CD4-positive, alpha-beta T cell treated with Interleukin-4 for 4 hours (primary cell): ENCODE measurements around the gene ZNF48.

Experiments
- DNase-seq: peaks from one replicate; pipeline ENCODE4 v3.0.0-alpha.2; 2020

ZNF48 gene

DNA sequence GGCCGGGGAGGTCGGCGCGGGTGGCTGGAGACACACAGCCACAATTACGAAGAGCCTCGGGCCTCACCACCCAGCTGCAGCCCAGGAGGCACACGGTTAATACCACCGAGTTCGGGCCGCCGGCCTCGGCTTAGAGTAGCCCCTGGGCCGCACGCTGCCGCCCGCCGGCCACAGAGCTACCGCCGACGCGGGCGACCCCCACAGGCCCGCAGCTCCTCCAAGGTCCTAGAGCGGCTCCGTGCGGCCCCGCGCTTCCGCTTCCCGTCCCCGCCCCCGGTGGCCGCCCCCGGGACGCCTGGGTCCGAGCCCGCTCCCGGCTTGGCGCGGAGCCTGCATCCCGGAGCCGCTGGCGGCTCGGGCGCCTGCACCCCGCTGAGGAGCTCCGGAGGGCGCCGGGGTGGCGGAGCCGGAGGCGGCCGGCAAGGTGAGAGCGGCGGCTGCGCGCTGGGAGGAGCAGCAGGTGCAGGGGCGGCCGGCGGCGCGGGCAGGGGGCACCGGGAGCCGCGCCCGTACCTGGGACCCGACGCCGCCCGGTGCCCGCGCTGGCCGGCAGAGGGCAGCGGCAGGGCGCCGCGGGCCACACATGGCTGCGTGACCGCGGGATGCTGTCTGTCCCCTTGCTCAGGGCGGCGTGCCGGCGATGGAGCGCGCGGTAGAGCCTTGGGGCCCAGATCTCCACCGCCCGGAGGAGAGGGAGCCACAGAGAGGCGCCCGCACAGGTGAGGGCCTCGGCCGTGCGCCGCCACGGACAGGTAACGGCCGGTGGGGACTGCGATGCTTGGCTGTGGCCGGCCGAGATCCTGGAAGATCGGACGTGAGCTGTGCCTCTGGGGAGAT is at the start of gene ZNF48:
TSS of gene ZNF48 (plus strand) at position 266 of the 837 bp plus-strand sequence. CDS start at position 641, 375 bp downstream.
- peak; percentile 64 for DNase-seq

DNA sequence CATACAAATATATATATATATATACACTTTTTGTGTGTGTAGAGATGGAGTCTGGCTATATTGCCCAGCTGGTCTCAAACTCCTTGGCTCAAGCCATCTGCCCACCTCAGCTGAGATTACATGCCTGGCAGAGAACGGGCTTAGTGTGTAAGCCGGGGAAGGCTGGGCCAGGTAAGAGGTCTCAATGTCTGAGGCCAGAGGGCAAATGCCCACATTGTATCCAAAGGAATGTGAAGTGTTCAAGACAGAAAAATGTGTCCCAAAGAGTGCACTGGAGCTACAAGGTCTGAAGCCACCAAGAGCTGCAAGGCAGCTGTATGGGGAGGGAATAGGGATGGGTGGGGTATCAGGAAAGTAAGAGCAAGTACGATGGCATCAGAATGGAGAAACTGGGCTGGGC is 48.9 kb upstream of the ZNF48 start:
- DNase-seq = no peak

DNA sequence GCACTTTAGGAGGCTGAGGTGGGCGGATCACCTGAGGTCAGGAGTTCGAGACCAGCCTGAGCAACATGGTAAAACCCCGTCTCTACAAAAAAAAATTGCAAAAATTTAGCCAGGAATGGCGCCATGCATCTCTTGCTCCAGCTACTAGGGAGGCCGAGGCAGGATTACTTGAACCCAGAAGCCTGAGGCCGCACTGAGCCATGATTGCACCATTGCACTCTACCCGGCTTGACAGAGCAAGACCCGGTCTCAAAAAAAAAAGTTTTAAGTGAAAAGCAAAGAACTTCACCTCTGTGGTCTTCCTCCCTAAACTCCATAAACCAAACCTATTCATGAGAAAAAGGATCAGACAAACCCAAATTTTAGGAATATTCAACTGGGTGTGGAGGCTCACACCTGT is 47.1 kb upstream of the ZNF48 start:
- DNase-seq = no peak

GRCh38 chr16:30348929-30349328 is 46.3 kb upstream of the ZNF48 start:
- DNase-seq = no peak

GRCh38 chr16:30349675-30350074 is 45.5 kb upstream of the ZNF48 start:
- no peak for DNase-seq

GRCh38 chr16:30350134-30350871 is 44.9 kb upstream of the ZNF48 start:
- peak; percentile 62 for DNase-seq

- no peak for DNase-seq
These were observed 44.2 kb upstream of the ZNF48 start for GRCh38 chr16:30351001-30351441.

- no peak for DNase-seq
These were observed 43.4 kb upstream of the ZNF48 start for GRCh38 chr16:30351586-30352419.

DNA sequence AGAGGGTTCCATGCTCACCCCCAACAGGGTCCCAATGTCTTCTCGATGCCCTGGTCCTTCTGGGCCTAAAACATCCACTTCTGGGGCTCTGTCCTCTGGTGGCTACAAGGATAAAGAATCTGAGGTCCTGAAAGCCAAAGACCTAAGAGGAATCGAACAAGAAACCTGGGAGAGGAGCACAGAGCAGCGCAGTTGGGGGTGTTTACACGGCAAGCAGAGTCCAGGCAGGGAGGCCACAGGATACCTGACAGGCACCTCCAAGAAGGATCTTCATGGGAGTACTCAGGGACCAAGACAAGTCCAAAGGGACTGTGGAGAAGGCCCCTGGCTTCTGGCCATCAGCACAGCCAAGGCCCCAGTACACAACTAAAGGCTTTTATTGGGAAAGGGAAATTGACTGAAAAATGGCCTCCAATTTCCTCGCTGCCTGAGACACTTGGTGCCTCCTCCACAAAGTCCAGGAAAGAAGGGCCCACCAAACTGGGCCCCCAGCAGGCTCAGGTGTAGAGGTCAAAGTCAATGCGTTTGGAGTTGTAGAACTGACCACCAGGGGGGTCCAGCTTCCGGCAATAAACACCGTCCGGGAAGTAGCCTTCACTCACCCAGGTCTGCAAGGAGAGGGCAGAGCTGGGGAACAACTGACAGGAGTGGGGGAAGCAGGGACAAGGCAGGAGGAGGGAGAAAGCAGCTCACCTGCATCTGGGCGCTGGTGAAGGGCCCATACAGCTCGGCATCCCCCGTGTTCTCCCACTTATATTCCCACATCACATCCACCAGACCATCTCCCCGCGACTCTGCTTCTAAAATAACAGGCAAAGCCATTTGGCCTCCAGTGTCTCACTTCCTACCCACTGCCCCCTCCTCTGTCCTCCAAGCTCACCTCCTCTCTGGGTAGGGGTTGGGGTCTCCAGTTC is 42.5 kb upstream of the ZNF48 start:
- DNase-seq = no peak

DNA sequence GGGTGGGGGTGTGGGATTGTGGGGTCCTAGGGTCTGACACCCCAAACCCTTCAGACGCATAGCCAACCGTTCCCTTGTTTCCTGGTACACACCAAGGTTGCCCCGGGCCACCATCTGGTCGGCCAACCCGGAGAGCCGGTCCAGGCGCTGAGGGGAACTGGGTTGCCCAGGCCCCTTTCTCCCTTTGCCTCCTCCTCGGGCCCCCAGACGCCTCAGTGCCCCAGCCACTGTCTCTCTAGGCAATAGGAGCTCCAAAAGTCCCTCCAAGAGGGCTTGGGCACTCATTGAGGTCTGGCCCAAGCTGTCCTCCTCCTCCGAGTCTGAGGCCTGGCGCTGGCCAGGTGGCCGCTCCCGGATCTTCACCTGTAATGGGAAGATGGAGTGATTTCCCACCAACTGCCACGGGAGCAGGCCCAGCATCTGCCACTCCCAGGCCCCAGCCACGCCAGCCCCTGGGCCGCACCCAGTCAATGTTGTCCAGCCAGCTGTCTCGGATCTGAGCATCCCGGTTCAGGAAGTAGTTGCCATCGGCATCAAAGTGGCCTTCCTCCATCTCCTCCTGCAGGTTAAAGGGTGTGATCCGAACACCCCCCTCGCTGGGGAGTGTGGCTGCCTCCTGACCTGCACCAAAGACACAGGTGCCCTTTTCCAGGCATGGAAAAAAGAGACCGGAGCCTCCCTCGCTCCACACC is 41.6 kb upstream of the ZNF48 start:
- DNase-seq = no peak

DNA sequence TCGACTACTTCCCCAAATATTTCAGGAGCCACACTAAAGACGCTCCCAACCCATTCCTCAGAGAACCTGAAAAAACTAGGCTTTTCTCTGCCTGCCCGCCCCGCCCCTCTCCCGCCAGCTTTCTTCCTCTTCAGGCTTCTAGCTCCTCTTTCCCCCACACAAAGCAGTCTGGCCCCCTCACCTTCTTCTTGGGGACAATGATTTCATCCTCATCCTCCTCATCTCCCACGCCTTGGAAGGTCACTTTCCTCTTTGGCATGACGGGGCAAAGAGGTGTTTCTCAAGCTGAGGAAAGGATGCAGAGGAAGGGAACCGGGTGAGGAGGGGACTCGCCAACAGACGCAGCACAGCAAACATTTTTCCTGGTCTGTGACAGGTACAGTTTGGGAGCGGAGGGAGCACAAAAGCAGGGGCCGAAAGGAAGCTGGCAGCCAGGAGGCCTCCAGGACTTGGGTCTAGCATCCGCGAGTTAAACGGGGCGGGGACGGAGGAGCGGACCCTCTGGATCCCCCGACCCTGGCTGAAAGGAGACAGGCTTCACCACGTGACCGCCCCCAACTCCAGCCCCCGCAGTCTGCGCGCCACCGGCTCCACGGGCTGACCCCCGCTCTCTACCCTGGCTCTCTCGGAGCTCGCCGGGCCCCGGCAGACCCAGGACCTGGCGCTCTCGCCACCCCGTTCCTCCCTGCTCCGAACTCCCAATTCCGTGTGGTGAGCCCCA is 40.6 kb upstream of the ZNF48 start:
- DNase-seq = no peak

- peak; percentile 91 for DNase-seq
These were observed 39.9 kb upstream of the ZNF48 start, which contains the start of gene CD2BP2 for GRCh38 chr16:30355144-30355953. TSS of gene CD2BP2 (minus strand) at chr16:30355308. CDS start at chr16:30354681, 627 bp downstream.

DNA sequence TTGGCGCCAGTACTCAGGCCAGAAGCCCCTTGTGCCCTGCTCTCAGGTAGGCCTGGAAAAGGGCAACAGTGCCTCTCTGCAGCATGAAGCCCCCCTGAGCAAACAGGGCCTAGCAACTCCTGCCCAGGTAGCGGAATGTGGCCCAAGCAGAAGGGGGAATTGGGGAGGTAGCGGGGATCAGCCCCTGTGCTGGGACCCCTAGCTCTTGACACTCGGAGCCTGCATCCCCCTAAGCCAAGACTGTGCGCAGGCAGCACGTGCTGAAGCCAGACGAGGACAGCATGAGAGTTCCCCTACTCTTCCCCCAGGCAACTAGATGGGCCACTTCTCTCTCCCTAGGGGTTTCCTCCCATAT is 39.3 kb upstream of the ZNF48 start:
- no peak for DNase-seq

DNA sequence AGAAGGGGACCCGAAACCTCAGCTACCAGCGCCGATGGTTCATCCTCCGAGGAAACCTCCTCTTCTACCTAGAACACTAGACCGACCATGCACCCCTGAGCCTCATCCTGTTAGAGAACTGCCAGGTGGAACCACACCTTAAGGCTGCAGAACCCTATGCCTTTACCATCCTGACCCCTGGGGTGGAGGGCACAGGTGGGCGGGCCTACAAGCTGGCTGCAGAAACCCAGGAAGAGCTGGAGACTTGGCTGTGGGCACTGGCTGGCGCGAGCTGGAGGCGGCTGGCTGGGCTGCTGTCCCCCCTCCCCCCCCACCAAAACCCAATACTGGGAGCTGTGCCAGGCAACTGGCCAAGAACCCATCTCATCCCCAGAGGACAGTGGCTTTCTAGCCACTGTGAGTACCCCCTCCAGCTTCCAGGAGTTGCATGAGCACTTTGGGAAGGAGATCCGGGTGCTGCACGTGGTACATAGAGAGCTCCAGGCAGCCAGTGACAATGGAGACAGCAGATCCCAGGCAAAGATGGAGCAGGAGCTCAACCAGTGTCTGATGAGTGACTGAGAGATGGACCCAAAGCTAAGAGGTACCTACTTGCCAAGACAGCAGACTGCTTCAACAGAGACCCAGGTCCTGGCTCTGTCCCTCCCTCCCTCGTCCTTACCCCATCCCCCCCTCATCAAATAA is 38.7 kb upstream of the ZNF48 start:
- no peak for DNase-seq

GRCh38 chr16:30357085-30357714 is 38.0 kb upstream of the ZNF48 start:
- DNase-seq = no peak

DNA sequence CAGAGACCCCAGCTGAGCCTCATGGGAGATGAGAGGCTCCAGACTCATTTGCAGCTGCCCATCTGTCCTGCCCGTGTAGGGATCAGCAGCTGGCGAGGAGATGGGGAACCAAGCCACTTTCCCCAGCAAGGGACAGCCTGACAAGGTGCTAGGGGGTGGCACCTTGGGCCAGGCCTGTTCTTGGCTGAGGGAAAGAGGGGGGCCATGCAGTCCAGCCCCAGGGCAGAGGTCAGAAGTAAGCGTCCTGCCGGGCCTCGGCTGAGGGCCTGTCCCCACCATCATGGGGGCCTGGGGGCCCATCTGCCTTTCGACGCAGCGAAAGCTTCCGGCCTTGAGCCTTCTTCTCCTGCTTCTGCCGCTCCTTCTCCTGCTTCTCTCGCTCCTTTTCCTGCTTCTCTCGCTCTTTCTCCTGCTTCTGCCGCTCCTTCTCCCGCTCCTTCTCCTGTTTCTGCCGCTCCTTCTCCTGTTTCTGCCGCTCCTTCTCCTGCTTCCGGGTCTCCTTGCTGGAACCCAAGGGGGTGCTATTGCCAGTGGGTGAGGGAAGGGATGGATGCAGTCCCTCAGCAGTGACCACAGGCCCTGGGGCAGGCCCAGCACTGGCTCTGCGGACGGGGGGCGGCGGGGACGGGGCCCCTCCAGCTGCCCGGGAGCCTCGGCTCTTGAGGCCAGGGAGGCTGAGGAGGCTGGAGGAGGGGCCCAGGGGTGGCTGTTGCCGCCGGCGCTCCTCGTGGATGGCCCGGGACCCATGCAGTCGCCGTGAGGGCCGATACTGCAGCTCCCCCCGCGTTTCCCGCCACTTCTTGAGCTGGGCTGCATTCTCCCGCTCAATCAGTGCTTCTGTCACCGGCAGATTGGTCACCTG is 37.3 kb upstream of the ZNF48 start:
- DNase-seq = no peak

DNA sequence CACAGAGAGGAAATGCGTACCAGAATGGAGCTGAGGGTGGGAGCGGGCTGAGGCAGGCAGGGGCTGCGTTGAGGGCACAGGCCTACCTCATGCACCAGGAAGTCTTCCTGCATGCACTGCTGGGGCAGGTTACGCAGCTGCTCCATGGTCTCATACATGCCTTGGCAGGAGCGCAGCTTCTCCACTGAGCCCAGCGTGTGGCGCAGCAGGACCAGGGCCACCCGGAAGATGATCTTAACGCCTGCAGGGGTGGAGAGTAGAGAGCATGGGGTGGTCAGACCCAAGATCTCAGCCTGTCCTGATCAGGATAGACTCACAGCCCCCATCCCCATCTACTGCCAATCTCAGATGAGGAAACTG is 36.7 kb upstream of the ZNF48 start:
- DNase-seq = no peak
